NOMO-1 (cell line): ENCODE data around the gene MYO15B.

Experiments used
- DNase-seq, 2 experiments: peaks; one replicate each; lab custom pipeline; 2025; ENCODE audit not compliant: unreplicated experiment in 2 of 2; lab: John Stamatoyannopoulos, UW

MYO15B gene

DNA sequence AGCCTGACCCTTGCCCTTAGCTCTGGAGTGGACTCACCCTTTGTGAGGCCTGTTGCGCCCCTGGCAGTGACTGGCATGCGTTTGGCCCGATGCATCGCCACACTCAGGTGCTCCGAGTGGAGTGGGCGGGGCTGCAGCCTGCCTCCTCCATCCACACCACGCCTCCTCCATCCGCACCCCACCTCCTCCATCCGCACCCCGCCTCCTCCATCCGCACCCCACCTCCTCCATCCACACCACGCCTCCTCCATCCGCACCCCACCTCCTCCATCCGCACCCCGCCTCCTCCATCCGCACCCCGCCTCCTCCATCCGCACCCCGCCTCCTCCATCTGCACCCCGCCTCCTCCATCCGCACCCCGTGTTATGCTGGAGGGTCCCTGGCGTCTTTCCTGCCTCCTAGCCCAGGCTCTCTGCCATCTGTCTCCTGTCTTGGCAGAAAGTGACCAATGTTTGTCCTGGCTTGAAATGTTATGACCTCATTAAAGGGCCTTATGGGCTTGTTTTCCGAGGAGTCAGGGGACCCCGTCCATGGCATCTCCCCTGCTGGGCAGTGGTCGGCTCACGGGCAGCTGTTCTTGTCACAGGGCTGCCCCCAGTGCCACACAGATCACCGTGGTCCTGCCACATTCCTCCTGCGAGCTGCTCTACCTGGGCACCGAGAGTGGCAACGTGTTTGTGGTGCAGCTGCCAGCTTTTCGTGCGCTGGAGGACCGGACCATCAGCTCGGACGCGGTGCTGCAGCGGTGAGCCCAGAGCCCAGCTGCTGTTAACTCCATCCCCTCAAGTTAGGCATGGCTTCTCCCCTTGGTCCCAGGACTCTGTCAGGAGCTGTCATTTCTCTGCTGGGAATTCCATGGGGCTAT, 28.7 kb upstream of the MYO15B start:
- DNase-seq: no peak

DNA sequence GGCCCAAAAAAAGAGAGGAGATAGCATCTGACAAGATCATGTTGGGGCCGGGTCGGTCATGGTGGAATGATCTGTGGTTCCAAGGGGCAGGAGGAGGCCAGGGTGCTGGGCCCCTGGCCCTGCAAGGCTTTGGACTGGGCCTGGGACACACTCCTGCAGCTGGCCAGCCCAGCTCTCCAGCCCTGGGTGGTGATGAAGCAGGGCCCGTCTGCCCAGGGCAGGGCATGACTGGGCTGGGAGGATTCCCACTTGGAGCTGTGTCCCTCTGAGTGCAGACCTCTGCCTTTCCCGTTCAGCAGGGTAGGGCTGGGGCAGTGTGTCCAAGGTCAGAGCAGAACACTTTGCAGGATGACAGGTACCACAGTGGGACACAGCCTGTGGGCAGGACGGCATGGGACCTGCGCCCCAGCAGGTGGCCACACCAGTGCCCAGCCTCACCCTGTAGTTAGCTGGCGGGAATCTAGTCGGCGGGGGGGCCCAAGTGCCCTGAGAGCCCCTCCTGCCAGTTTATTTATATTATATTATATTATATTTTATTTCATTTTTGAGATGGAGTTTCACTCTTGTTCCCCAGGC, 27.6 kb upstream of the MYO15B start:
- no peak for DNase-seq

DNA sequence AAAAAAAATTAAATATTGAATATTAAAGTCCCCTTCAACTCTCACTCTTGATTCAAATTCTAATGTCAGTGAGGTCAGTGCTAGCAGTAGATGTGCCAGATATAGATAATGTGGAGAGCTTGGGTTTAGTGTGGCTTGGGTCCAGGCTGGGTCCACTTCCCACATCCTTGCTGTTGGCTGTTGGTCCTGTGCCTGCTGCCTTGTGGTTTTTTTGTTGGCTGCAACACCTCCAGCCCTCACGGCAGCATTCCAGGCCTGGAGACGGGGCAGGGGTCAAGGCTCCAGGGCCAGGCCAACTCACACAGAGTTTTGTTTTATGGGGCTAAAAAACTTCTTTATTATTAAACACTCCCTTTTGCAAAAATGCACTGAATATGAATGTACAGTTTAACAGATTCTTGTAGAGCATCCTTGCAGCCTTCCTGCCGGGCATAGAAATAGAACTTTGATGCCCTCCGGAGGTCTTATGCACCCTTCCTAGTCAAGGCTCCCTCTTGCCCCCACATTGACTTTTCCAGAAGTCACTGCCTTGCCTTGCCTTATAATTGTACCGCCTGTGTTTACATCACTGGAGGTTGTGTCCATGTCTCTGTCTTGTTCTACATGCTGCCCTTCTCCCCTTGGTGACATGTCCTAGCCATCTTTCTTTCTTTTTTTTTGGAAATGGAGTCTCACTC, 25.5 kb upstream of the MYO15B start:
- no peak for DNase-seq

DNA sequence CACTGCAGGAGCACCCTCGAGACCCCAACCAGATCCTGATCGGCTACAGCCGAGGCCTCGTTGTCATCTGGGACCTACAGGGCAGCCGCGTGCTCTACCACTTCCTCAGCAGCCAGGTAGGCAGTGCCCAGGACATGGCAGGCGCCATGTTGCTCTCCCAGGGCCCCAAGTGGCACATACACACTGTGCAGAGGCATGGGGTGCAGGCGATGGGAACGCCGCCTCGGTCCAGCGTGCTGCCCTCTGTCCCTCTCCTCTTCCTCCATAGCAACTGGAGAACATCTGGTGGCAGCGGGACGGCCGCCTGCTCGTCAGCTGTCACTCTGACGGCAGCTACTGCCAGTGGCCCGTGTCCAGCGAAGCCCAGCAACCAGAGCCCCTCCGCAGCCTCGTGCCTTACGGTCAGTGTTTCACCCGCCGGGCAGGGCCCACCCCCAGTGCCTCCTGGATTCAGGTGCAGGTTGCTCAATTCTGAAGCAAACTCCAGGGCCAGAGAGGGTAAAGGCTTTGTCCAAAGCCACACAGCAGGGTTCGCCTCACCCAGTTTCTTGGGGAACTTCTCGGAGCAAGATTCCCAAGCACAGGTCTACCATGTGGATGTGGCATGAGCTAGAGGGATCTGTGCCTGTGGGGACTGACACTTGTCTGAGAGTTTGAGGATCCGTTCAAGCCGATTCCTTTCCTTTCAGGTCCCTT, 24.4 kb upstream of the MYO15B start:
- no peak for DNase-seq

DNA sequence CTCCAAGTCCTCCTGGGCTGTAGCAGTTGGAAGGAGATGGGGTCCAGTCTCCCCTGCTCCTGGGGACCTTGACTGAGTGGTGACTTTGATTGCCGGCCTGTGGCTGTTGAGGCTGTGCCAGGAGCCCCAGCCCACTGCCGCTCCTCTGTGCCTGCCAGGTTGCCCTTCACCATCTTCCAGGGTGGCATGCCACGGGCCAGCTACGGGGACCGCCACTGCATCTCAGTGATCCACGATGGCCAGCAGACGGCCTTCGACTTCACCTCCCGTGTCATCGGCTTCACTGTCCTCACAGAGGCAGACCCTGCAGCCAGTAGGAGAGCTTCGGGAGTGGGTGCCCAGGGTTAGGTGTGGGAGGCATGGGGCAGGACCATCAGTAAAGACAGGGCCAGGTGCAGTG, 23.4 kb upstream of the MYO15B start:
- DNase-seq: no peak

DNA sequence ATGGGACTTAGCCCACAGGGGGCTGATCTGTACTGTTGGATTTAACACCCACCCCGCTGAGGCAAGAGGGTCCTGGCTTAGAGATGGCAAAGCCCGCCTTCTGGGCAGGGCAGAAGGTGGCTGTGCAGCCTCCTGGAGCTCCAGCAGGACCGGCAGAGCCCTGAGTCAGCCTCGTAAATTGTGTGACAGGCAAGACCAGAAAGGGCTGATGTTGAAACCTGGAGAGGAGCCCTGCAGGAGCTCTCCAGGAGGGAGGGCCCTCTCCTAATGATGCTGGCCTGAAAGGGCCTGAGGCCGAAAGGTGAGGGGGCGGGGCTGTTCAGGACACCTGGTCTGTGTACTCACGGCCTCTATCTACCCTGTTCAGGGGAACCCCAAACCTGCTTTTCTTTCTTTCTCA, 22.5 kb upstream of the MYO15B start:
- DNase-seq: peak; percentile 8 to 24

DNA sequence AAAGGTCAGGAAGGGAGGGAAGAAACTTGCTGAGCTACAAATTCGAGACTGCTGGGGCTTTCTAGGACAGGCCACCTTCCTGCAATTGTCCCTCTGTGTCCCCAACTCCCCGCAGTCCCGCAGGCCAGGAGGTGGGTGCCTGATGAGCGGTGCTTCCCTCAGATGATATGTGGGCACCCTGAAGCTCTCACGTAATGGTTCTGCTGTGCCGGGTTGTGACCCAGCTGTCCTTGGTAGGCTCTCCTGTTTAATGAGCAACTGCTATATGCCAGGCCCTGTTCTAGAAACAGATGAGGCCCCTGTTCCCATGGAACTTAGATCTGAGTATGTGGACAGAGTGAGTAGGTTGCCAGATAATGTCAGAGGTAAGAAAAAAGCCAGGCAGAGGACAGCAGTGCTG, 22.0 kb upstream of the MYO15B start:
- no peak for DNase-seq

GRCh38 chr17:75566416-75566815, 21.2 kb upstream of the MYO15B start:
- no peak for DNase-seq

DNA sequence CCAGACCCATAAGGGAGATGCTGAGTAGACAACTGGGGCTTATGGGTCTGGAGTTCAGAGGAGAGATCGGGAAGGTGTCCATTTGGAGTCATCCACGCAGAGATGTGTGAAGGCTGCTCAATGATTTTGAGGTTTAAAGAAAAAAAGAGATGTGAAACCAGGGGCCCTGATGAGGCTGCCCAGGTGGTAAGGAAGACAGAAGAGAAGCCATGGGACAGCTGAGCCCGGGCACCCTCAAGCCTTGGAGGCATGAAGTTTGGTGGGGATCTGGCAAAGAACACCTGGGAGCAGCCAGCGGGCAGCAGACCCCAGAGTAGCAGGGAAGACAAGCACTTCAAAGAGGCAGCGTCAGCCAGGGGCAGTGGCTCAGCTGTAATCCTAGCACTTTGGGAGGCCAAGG, 20.8 kb upstream of the MYO15B start:
- DNase-seq: peak; percentile 39 to 62

GRCh38 chr17:75568412-75569255, 19.0 kb upstream of the MYO15B start:
- DNase-seq: no peak

GRCh38 chr17:75570034-75570676, 17.4 kb upstream of the MYO15B start:
- DNase-seq: no peak

GRCh38 chr17:75570772-75571171, 16.8 kb upstream of the MYO15B start:
- DNase-seq: no peak

DNA sequence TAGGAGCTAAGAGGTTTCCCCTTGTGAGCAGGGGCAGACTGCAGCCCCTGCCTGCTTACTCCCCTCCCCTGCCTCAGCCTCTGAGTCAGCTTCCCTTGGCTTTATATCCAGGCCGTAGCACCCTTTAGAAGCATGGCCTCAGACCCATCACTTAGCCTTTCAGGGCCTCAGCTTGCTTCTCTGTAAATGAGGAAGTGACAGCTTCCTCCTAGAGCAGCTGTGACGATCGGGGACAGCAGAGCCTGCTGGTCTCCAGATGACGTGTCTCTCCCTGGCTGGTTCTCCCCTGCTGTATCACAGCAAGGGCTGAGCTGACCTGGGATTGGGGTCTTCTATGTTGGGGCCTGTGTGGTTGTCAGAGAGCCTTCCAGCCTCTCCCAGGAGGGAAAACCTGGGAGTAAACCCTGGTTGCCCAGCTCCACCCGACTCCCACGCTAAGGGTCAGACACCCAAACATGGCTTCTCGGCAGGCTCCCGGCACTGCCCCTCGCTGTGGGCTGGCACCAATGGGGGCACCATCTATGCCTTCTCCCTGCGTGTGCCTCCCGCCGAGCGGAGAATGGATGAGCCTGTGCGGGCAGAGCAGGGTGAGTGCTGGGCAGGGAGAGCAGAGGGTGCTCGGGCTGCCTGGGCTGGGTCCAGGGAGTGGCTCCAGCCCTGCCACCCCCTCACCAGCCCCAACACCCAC, 16.3 kb upstream of the MYO15B start:
- peak; percentile 92 to 97 for DNase-seq

DNA sequence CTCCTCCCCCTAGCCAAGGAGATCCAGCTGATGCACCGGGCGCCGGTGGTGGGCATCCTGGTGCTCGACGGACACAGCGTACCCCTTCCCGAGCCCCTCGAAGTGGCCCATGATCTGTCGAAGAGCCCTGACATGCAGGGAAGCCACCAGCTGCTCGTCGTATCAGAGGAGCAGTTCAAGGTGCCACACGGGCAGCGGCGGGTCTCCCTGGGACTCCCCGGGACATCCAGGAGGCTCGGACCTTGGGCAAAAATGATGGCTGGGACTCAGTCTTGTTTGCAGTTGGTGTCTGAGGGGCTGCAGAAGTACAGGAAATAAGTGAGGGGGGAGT, 15.8 kb upstream of the MYO15B start:
- peak in 1 of 2 experiments; percentile 25 for DNase-seq

DNA sequence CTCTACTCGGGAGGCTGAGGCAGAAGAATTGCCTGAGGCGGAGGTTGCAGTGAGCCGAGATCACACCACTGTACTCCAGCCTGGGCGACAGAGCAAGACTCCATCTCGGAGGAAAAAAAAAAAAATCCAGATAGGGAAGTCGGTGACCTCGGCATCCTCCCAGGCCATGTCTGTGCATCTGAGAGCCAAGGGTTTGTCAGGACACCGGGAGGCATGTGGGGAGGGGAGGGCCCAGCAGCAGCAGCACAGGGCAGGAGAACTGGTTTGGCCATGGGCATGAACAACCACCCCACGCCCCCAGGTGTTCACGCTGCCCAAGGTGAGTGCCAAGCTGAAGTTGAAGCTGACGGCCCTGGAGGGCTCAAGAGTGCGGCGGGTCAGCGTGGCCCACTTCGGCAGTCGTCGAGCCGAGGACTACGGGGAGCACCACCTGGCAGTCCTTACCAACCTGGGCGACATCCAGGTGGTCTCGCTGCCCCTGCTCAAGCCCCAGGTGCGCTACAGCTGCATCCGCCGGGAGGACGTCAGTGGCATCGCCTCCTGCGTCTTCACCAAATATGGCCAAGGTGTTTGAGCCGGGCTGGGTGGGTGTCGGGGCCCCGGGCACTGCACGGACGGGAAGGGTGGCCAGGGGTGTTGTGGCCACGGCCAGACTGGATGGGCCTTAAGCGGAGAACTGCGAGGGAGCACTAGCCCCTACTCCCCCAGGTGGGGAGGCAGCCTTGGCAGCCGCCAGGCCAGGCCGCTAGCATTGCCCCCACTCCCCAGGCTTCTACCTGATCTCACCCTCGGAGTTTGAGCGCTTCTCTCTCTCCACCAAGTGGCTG, 14.7 kb upstream of the MYO15B start:
- DNase-seq: no peak

- no peak for DNase-seq
Observed at GRCh38 chr17:75573540-75573957, 14.1 kb upstream of the MYO15B start.

GRCh38 chr17:75573994-75574393, 13.6 kb upstream of the MYO15B start:
- no peak for DNase-seq

- DNase-seq: no peak
Observed at GRCh38 chr17:75574404-75575036, 13.1 kb upstream of the MYO15B start.
